Pancreas (tissue), 10 donors: ENCODE results near the gene DENND1B. TPM values are rescaled to one million over a fixed set of nuclear protein-coding genes. Genes with fewer than 3 reads are reported as not detected.
"Not testable (repeated sequence)": the region's sequence is repeated elsewhere in the genome, so short reads cannot be mapped to it uniquely, and the experiment has no call there.

Source experiments
- ATAC-seq, 4 donors: fragments of 200-7000 bp; cut with Tn5 transposase; one replicate each; pipeline versions ENCODE4 v1.8.0 to v1.9.1; 2020; ENCODE audit warnings: mild to moderate bottlenecking in 4 of 4, moderate library complexity in 4 of 4
- DNase-seq, 6 donors: peaks; one replicate each; pipeline ENCODE4 v3.0.0-alpha.2; 2020
- FAIRE-seq: peaks from 2 replicates; lab custom pipeline; 2012; peaks lifted over from hg19 to GRCh38; lab: Jason Lieb, UNC
- H3K27ac ChIP-seq, 4 donors: fragments of 200-600 bp; sonication (generic); 1 replicate in 3 of 4; 2 replicates in 1 of 4; pipeline versions ENCODE4 v1.5.0 to v1.8.0; 2020
- H3K27me3 ChIP-seq, 4 donors: fragments of 200-600 bp; one replicate each; pipeline ENCODE4 v1.8.0; 2021
- H3K36me3 ChIP-seq, 3 donors: fragments of 200-600 bp; sonication (generic) in 1 of 3; one replicate each; pipeline versions ENCODE4 v1.5.0 to v1.8.0; 2020 to 2021
- H3K4me1 ChIP-seq, 3 donors: fragments of 200-600 bp; one replicate each; pipeline ENCODE4 v1.8.0; 2021
- H3K4me3 ChIP-seq, 4 donors: fragments of 200-600 bp; sonication (generic) in 2 of 4; one replicate each; pipeline versions ENCODE4 v1.5.0 to v1.8.0; 2020 to 2021
- H3K9me3 ChIP-seq, 4 donors: fragments of 200-600 bp; one replicate each; pipeline ENCODE4 v1.8.0; 2021
- WGBS, 2 donors: extraction: QIAGEN DNeasy Blood & Tissue Kit; methylation state at CpG; one replicate each; pipeline ENCODE4 v1.1.7; 2013; 5-methylcytosine and 5-hydroxymethylcytosine counted together
- intact Hi-C, 3 donors: fragments of 100-400 bp; cut with DNase I; formaldehyde crosslinking; loops; one replicate each; pipeline versions ENCODE4 v1.11.1 to v1.14.2; 2022
- polyA plus RNA-seq, 2 donors: library from polyadenylated mRNA; stranded (reverse); fragments of 200-250 nt; gene quantifications; one replicate each; pipeline ENCODE4 v1.2.3, GENCODE V29; 2013
- total RNA-seq, 6 donors: library from RNA; stranded (reverse); fragmentation: NEBNext Ultra II Directional in 4 of 6; extraction: Animal tissue kit (Norgen Biotek cat#: 25700) in 4 of 6; gene quantifications; one replicate each; pipeline versions ENCODE4 v1.2.1 to v1.2.4, GENCODE V29; 2021 to 2023
- TF ChIP-seq, protein P1 (sequence below), 4 donors: fragments of 200-600 bp; sonication (generic) in 3 of 4; IDR thresholded peaks; one replicate each; pipeline versions ENCODE4 v1.5.0 to v1.8.0; 2021; ENCODE audit warnings: antibody characterized with exemption in 4 of 4
- donor health status: healthy with polysubstance abuse.
- donor health status: DM: no; HTN: no; CAD: no; lungs with moderate emphysema.
- donor health status: DM: no; HTN: no; CAD: no.
- donor health status: control.
- donor health status: control.
- donor health status: Bipolar disorder and iron deficiency.
- donor health status: DM: yes; HTN: yes; CAD: no.
- donor health status: DM: no; HTN: no; CAD: no.
- donor health status: DM: no; HTN: no; CAD: no.
- donor health status: DM: yes; HTN: yes; CAD: no.

The DENND1B gene
- total and polyA plus RNA-seq, 8 donors: 3.1 to 16.8 (median 11.1) TPM

DNA sequence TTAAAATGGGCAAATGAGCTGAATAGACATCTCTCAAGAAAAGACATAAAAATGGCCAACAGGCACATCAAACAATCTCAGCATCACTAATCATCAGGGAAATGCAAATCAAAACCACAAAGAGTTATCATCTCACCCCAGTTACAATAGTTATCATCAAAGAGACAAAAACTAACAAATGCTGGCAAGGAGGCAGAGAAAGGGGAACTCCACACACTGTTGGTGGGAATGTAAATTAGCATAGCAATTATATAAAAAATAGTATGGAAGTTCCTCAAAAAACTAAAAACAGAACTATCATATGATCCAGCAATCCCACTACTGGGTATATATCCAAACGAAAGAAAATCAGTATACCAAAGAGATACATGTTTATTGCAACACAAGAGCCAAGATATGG is 68.7 kb downstream of the DENND1B start:
- intact Hi-C loops: no loop called here
- H3K36me3 ChIP-seq: no peaks in the 10 kb centered on the region
- no peaks in the 10 kb centered on the region for H3K27me3 ChIP-seq
- ATAC-seq (no peak), DNase-seq (no peak), FAIRE-seq (no peak)
- TF ChIP-seq, protein P1, sequence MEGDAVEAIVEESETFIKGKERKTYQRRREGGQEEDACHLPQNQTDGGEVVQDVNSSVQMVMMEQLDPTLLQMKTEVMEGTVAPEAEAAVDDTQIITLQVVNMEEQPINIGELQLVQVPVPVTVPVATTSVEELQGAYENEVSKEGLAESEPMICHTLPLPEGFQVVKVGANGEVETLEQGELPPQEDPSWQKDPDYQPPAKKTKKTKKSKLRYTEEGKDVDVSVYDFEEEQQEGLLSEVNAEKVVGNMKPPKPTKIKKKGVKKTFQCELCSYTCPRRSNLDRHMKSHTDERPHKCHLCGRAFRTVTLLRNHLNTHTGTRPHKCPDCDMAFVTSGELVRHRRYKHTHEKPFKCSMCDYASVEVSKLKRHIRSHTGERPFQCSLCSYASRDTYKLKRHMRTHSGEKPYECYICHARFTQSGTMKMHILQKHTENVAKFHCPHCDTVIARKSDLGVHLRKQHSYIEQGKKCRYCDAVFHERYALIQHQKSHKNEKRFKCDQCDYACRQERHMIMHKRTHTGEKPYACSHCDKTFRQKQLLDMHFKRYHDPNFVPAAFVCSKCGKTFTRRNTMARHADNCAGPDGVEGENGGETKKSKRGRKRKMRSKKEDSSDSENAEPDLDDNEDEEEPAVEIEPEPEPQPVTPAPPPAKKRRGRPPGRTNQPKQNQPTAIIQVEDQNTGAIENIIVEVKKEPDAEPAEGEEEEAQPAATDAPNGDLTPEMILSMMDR (IDR thresholded peaks at IDR 0.05): no peak
- no peak overlapping the region for H3K4me3 ChIP-seq
- H3K4me1 ChIP-seq: peaks cover 0 to 4% (median 0%) of the 10 kb centered on the region in 3 donors
- H3K9me3 ChIP-seq: no peaks in the 10 kb centered on the region
- H3K27ac ChIP-seq: no peak overlapping the region
- 95 to 96% methylated on average over 1 of the region's 1 CpG for WGBS, 2 donors

DNA sequence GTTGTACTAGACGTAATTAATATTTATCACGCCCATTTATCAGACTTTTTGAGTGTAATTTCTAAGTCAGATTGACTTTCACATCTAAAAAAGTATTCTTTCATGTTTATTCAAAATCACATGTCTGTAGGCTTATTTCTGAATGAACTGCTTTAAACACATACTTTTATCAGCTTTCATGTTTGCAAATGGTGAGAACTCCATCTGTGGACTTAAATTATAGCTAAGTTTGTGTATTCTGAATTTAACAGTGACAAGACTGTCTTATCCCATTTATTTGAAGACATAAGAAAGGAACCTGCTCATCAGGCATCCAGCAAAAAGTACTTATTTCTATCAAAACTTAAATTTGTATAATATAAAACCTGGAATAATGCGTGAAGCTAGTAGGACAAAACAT is 69.3 kb downstream of the DENND1B start:
- Histone ChIP-seq H3K9me3 (no peaks in the 10 kb centered on the region), H3K36me3 (no peaks in the 10 kb centered on the region), H3K4me3 (no peak overlapping the region), H3K27me3 (no peaks in the 10 kb centered on the region), H3K4me1 (peaks cover 0 to 4% (median 0%) of the 10 kb centered on the region in 3 donors), H3K27ac (no peak overlapping the region)
- 85 to 91% methylated on average over 3 of the region's 3 CpGs for WGBS, 2 donors
- no peak for ATAC-seq
- no peak for DNase-seq
- TF ChIP-seq, protein P1 (IDR thresholded peaks at IDR 0.05): no peak
- FAIRE-seq: no peak
- intact Hi-C loops: no loop called here

DNA sequence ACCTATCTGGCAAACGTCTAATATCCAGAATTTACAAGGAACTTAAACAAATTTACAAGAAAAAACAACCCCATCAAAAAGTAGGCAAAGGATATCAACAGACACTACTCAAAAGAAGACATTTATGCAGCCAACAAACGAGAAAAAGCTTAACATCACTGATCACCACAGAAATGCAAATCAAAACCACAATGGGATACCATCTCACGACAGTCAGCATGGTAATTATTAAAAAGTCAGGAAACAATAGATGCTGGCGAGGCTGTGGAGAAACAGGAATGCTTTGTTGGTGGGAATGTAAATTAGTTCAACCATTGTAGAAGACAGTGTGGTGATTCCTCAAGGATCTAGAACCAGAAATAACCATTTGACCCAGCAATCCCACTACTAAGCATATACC is 74.6 kb downstream of the DENND1B start:
- H3K36me3 ChIP-seq: not testable (repeated sequence)

DNA sequence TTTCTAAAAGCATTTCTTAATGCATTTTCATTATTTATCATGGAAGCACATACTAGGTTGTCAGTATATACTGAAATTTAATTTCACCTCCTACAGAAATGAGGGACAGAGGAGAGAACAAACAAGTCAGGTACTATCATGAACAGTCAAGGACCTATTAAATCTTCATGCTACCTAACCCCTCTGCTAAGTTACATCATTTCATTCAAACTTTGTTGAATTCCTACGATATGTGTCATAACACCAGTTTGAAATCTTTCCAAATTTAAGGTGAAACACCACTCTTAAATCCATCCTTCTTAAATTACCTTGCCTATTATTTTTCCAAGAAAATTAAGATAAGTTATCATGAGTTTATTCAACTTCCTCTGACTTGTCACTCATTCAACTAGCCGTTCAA is 78.9 kb downstream of the DENND1B start:
- peak in 2 of 4 donors; percentile 35 to 46 for ATAC-seq
- 25 to 29% methylated on average over 2 of the region's 2 CpGs for WGBS, 2 donors
- DNase-seq: no peak
- no peaks in the 10 kb centered on the region for H3K27me3 ChIP-seq
- TF ChIP-seq, protein P1 (IDR thresholded peaks at IDR 0.05): no peak
- no peaks in the 10 kb centered on the region for H3K9me3 ChIP-seq
- H3K4me1 ChIP-seq: peaks cover 11 to 28% (median 25%) of the 10 kb centered on the region in 3 donors
- intact Hi-C loops: no loop called here
- FAIRE-seq: no peak
- no peaks in the 10 kb centered on the region for H3K36me3 ChIP-seq
- no peak overlapping the region for H3K4me3 ChIP-seq
- no peak overlapping the region for H3K27ac ChIP-seq

More for the DNA sequence above, 74.6 kb downstream of the DENND1B start:
- WGBS, 2 donors: 95 to 97% methylated on average over 4 of the region's 4 CpGs
- FAIRE-seq, H3K4me1 ChIP-seq, ATAC-seq, H3K27me3 ChIP-seq, H3K9me3 ChIP-seq, H3K4me3 ChIP-seq, intact Hi-C loops, DNase-seq, H3K27ac ChIP-seq: not testable (repeated sequence)

DNA sequence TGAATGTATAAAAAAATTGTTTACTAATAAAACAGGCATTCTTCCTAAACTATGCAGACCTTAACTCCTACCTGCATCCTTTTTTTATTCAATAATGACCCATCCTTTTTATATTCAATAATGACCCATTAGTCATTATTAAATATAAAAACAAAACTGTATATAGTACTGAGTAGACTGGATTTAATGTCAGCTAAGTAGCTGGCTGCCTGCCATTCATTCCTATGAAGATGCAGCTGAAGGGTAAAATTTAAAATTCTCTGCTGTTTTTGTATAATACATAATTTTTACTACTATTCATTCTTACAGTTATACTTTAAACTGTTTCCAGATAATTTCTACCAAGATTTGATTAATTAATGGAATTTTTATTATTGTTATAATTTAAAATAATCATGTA is 79.3 kb downstream of the DENND1B start:
- intact Hi-C loops: no loop called here
- FAIRE-seq: no peak
- TF ChIP-seq, protein P1 (IDR thresholded peaks at IDR 0.05): no peak
- H3K4me3 ChIP-seq: no peak overlapping the region
- no peaks in the 10 kb centered on the region for H3K9me3 ChIP-seq
- peaks cover 11 to 28% (median 25%) of the 10 kb centered on the region in 3 donors for H3K4me1 ChIP-seq
- DNase-seq: no peak
- no peaks in the 10 kb centered on the region for H3K27me3 ChIP-seq
- no peak for ATAC-seq
- H3K27ac ChIP-seq: no peak overlapping the region
- no peaks in the 10 kb centered on the region for H3K36me3 ChIP-seq
